ENCODE measurements around the gene EEF1G. TPM values are rescaled to one million over a fixed set of nuclear protein-coding genes. Genes with fewer than 3 reads are reported as not detected.

Gene EEF1G
- total and polyA plus RNA-seq, 2 donors (not counting 1 experiment from before 2014, with no cell fraction given): 1,582 to 1,867 TPM

DNA sequence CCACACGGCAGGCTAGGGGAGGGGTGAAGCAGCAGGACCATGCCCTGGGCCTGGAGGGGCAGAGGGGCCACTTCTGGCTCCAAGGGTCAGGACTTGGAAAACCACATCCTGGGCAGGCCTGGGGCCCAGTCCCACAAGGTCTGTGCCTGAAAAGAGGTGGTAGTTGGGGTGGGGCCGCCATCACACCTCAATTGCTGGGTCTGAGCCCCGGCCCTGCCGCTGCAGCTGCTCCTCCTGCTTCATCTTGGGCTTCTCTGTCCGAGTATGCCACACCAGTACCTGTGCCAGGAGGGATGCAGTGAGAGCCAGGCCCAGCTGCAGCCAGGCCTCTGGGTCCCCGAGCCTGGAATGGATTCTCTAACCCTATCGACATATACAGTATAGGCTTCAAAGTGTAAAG lies 41.8 kb upstream of the EEF1G start:
- H3K36me3 ChIP-seq (replicated peaks in 1 of 2; ENCODE audit: control extremely low read depth in 1 of 2, control insufficient read depth in 1 of 2, extremely low read depth in 1 of 2, insufficient read depth in 2 of 2, low read length in 1 of 2): peaks cover 0 to 19% of the 10 kb centered on the region in 2 experiments
- intact Hi-C loops (cut with micrococcal nuclease): no loop called here
- CTCF ChIA-PET: no interaction called here
- peaks cover 46% of the 10 kb centered on the region for H3K79me2 ChIP-seq (ENCODE audit: control insufficient read depth, insufficient read depth, low read length)
- no peak for DNase-seq
- no peak overlapping the region for H3K27ac ChIP-seq (ENCODE audit: low read length in 2 of 2)
- Mint-ChIP-seq H3K27ac (no peak overlapping the region), H3K4me1 (peaks cover 22% of the 10 kb centered on the region), H3K4me3 (no peak overlapping the region), H3K9me3 (ENCODE audit: insufficient read depth) (no peaks in the 10 kb centered on the region), H3K27me3 (no peaks in the 10 kb centered on the region)
- no peak overlapping the region for H3K4me3 ChIP-seq (ENCODE audit: control extremely low read depth in 1 of 5, extremely low read depth in 1 of 5, insufficient read depth in 1 of 5, low read depth in 2 of 5, low read length in 4 of 5)
- peaks cover 13 to 25% of the 10 kb centered on the region in 2 donors for H3K4me1 ChIP-seq (ENCODE audit: control insufficient read depth in 2 of 2, insufficient read depth in 2 of 2, low read length in 2 of 2)
- peaks cover 11% of the 10 kb centered on the region for H4K20me1 ChIP-seq (ENCODE audit: control insufficient read depth, insufficient read depth, low read length, poor library complexity, severe bottlenecking)
- TF ChIP-seq, protein P1, sequence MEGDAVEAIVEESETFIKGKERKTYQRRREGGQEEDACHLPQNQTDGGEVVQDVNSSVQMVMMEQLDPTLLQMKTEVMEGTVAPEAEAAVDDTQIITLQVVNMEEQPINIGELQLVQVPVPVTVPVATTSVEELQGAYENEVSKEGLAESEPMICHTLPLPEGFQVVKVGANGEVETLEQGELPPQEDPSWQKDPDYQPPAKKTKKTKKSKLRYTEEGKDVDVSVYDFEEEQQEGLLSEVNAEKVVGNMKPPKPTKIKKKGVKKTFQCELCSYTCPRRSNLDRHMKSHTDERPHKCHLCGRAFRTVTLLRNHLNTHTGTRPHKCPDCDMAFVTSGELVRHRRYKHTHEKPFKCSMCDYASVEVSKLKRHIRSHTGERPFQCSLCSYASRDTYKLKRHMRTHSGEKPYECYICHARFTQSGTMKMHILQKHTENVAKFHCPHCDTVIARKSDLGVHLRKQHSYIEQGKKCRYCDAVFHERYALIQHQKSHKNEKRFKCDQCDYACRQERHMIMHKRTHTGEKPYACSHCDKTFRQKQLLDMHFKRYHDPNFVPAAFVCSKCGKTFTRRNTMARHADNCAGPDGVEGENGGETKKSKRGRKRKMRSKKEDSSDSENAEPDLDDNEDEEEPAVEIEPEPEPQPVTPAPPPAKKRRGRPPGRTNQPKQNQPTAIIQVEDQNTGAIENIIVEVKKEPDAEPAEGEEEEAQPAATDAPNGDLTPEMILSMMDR (IDR thresholded peaks at IDR 0.05): no peak
- TF ChIP-seq EZH2 (IDR thresholded peaks at IDR 0.05; ENCODE audit: borderline replicate concordance, insufficient read depth, low read depth, low read length, poor library complexity, severe bottlenecking): no peak
- H3K4me2 ChIP-seq (replicated peaks; ENCODE audit: low read depth, low read length, poor library complexity, severe bottlenecking): no peak overlapping the region
- H3K27me3 ChIP-seq (replicated peaks in 1 of 4; ENCODE audit: control extremely low read depth in 1 of 4, control insufficient read depth in 3 of 4, insufficient read depth in 4 of 4, low read length in 3 of 4): no peaks in the 10 kb centered on the region
- POLR2A ChIA-PET: interaction anchor here (0.6 kb wide), 1 partner anchor 24 kb away, joined by 3 read pairs; no protein-coding TSS in a partner anchor
- WGBS (ENCODE audit: insufficient coverage): 93% methylated on average over 4 of the region's 7 CpGs
- H3K9me3 ChIP-seq (ENCODE audit: control extremely low read depth in 1 of 3, control insufficient read depth in 2 of 3, insufficient read depth in 1 of 3, low read length in 2 of 3): no peaks in the 10 kb centered on the region
- no peak for ATAC-seq (ENCODE audit: low read depth)
- H2AFZ ChIP-seq (ENCODE audit: insufficient read depth, low read depth, low read length, poor library complexity, severe bottlenecking): no peak overlapping the region
- H3K9ac ChIP-seq (ENCODE audit: low read length): no peak overlapping the region

DNA sequence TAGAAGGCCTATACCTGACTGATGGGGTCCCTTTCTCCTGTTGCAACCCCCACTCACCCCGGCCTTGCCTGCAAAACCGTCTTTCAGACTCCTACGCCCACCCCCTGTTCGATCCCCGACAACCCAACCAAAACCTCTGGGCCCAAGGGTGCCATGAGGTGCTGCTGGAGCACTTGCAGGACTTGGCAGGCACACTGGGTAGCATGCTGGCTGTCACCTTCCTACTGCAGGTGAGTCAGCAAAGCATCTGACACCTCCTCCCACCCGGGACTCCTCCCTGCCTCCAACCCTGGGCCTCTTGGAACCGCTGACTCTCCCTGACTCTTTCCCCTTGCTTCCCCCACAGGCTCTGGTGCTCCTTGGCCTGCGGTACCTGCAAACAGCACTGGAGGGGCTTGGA lies 40.6 kb upstream of the EEF1G start:
- Histone ChIP-seq H3K4me1 (ENCODE audit: control insufficient read depth in 2 of 2, insufficient read depth in 2 of 2, low read length in 2 of 2) (peaks cover 10 to 21% of the 10 kb centered on the region in 2 donors), H3K36me3 (replicated peaks in 1 of 2; ENCODE audit: control extremely low read depth in 1 of 2, control insufficient read depth in 1 of 2, extremely low read depth in 1 of 2, insufficient read depth in 2 of 2, low read length in 1 of 2) (peaks cover 0 to 23% of the 10 kb centered on the region in 2 experiments), H3K9ac (ENCODE audit: low read length) (no peak overlapping the region), H3K27ac (ENCODE audit: low read length in 2 of 2) (no peak overlapping the region), H3K4me3 (ENCODE audit: control extremely low read depth in 1 of 5, extremely low read depth in 1 of 5, insufficient read depth in 1 of 5, low read depth in 2 of 5, low read length in 4 of 5) (no peak overlapping the region), H4K20me1 (ENCODE audit: control insufficient read depth, insufficient read depth, low read length, poor library complexity, severe bottlenecking) (peaks cover 11% of the 10 kb centered on the region), H3K9me3 (ENCODE audit: control extremely low read depth in 1 of 3, control insufficient read depth in 2 of 3, insufficient read depth in 1 of 3, low read length in 2 of 3) (no peaks in the 10 kb centered on the region), H3K79me2 (ENCODE audit: control insufficient read depth, insufficient read depth, low read length) (peaks cover 50% of the 10 kb centered on the region), H3K4me2 (replicated peaks; ENCODE audit: low read depth, low read length, poor library complexity, severe bottlenecking) (no peak overlapping the region), H2AFZ (ENCODE audit: insufficient read depth, low read depth, low read length, poor library complexity, severe bottlenecking) (no peak overlapping the region), H3K27me3 (replicated peaks in 1 of 4; ENCODE audit: control extremely low read depth in 1 of 4, control insufficient read depth in 3 of 4, insufficient read depth in 4 of 4, low read length in 3 of 4) (no peaks in the 10 kb centered on the region)
- POLR2A ChIA-PET: interaction anchor here (1.6 kb wide), 1 partner anchor 23 kb away, joined by 3 read pairs; the partner anchor contains the start of gene TUT1
- H3K4me3 Mint-ChIP-seq: no peak overlapping the region
- CTCF ChIA-PET: no interaction called here
- peaks cover 24% of the 10 kb centered on the region for H3K4me1 Mint-ChIP-seq
- ATAC-seq (ENCODE audit: low read depth) (no peak), DNase-seq (no peak)
- no peaks in the 10 kb centered on the region for H3K27me3 Mint-ChIP-seq
- no peak for TF ChIP-seq EZH2 (IDR thresholded peaks at IDR 0.05; ENCODE audit: borderline replicate concordance, insufficient read depth, low read depth, low read length, poor library complexity, severe bottlenecking)
- TF ChIP-seq, protein P1 (IDR thresholded peaks at IDR 0.05): no peak
- H3K27ac Mint-ChIP-seq: peak overlapping the region; percentile 75
- intact Hi-C loops (cut with micrococcal nuclease): no loop called here
- no peaks in the 10 kb centered on the region for H3K9me3 Mint-ChIP-seq (ENCODE audit: insufficient read depth)
- WGBS (ENCODE audit: insufficient coverage): 95% methylated on average over 6 of the region's 8 CpGs

Data from B cell (primary cell).